Right renal cortex interstitium (tissue), 3 donors: Measurements from ENCODE around the gene ZNF382. TPM values are rescaled to one million over a fixed set of nuclear protein-coding genes. Genes with fewer than 3 reads are reported as not detected.

ENCODE experiments used
- DNase-seq, 3 donors: peaks; one replicate each; pipeline ENCODE4 v3.0.0-alpha.2; 2013; ENCODE audit warnings: low read depth in 3 of 3, low spot score in 2 of 3
- polyA plus RNA-seq, 3 donors: library from polyadenylated mRNA; unstranded; fragments of 120-200 nt; gene quantifications; one replicate each; pipeline ENCODE4 v1.2.1, GENCODE V29; 2013; ENCODE audit not compliant: insufficient read length in 3 of 3

ZNF382 gene
- polyA plus RNA-seq, 3 donors, result 5.4 to 5.9 (median 5.5) TPM

DNA sequence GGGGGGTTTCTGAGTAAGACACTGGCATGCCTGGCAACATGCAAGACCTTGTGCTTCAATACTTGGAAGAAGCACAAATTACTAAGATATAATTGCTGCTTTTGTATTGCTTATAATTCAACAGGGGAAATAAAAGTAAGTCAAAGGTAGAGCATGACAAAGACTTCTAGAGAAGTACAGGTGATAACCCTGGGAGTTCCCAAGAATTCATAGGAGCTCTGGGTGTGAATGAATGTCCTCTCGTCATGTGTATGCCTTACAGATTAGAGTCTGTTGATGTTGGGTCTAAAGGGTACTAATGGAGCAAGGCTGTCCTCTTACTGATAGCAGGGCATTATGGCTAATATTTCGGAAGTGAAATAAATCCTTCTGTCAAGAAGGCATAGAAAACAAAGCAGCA is 69.1 kb downstream of the ZNF382 start:
- DNase-seq, result no peak

GRCh38 chr19:36679455-36679854 is 74.3 kb downstream of the ZNF382 start:
- no peak for DNase-seq

Other genes starting within 250 kb of the ZNF382 start
- 10 to 100 TPM; 13.0 to 13.2 (median 13.1) TPM for gene ZFP14, start 226.1 kb upstream of the ZNF382 start, polyA plus RNA-seq
- 10 to 100 TPM; 14.4 to 14.8 (median 14.7) TPM for gene ZFP82, start 186.7 kb upstream of the ZNF382 start, polyA plus RNA-seq
- gene ZNF566, start 115.8 kb upstream of the ZNF382 start, polyA plus RNA-seq, result 10 to 100 TPM; 15.9 to 17.0 (median 16.7) TPM
- gene ZNF260, start 77.0 kb upstream of the ZNF382 start, polyA plus RNA-seq, result 10 to 100 TPM; 31.3 to 32.6 (median 32.5) TPM
- 10 to 100 TPM; 19.4 to 23.7 (median 19.5) TPM for gene ZNF529, start 32.0 kb upstream of the ZNF382 start, polyA plus RNA-seq
- gene ZNF461, start 61.5 kb downstream of the ZNF382 start, polyA plus RNA-seq, result 10 to 100 TPM in 2 of 3 donors, 1 to 10 TPM in 1; 9.9 to 14.4 (median 12.4) TPM
- gene ZNF567, start 82.3 kb downstream of the ZNF382 start, polyA plus RNA-seq, result 10 to 100 TPM; 13.9 to 16.0 (median 15.3) TPM
- gene ZNF850, start 167.5 kb downstream of the ZNF382 start, polyA plus RNA-seq, result 1 to 10 TPM; 2.9 to 3.4 (median 3.1) TPM
- 10 to 100 TPM; 11.4 to 12.4 (median 12.4) TPM for gene ZNF790, start 233.1 kb downstream of the ZNF382 start, polyA plus RNA-seq
- 10 to 100 TPM; 13.0 to 14.0 (median 13.5) TPM for gene ZNF345, start 245.6 kb downstream of the ZNF382 start, polyA plus RNA-seq